K562 (cell line): ENCODE data around the gene DHPS. TPM values are rescaled to one million over a fixed set of nuclear protein-coding genes. Genes with fewer than 3 reads are reported as not detected.

ENCODE experiments used
- CBFA2T2 ChIP-seq: fragments of 450-650 bp; conservative IDR thresholded peaks from 2 replicates; pipeline ENCODE4 v1.6.1; 2017; ENCODE audit warnings: mild to moderate bottlenecking
- E2F3 ChIP-seq: fragments of 250-450 bp; sonication (Bioruptor Pico); IDR thresholded peaks from 2 replicates; pipeline ENCODE4 v1.4.0; 2020; ENCODE audit warnings: mild to moderate bottlenecking
- GABPA ChIP-seq: fragments of 200-800 bp; sonication (Bioruptor generic); conservative IDR thresholded peaks from 2 replicates; pipeline ENCODE4 v1.6.1; 2016; ENCODE audit warnings: low read depth, missing genetic modification characterization, missing compliant biosample characterization
- HDAC3 ChIP-seq: fragments of 450-650 bp; IDR thresholded peaks from 2 replicates; pipeline ENCODE4 v1.6.1; 2018; ENCODE audit warnings: borderline replicate concordance, mild to moderate bottlenecking, moderate library complexity; ENCODE audit not compliant: partially characterized antibody
- KLF16 ChIP-seq: IDR thresholded peaks from 2 replicates; pipeline ENCODE4 v1.6.1; 2016; ENCODE audit warnings: antibody characterized with exemption
- NELFE ChIP-seq: IDR thresholded peaks from 2 replicates; pipeline ENCODE4 v1.6.1; 2011; ENCODE audit warnings: mild to moderate bottlenecking; ENCODE audit not compliant: insufficient read depth, insufficient read length
- PML ChIP-seq: IDR thresholded peaks from 2 replicates; pipeline ENCODE4 v1.6.1; 2012; ENCODE audit warnings: low read length, inconsistent platforms
- POLR2B ChIP-seq: fragments of 450-650 bp; IDR thresholded peaks from 2 replicates; pipeline ENCODE4 v1.6.1; 2018; ENCODE audit warnings: low read depth; ENCODE audit not compliant: partially characterized antibody
- SOX6 ChIP-seq: fragments of 450-650 bp; IDR thresholded peaks from 2 replicates; pipeline ENCODE4 v1.6.1; 2014; ENCODE audit warnings: mild to moderate bottlenecking
- TEAD2 ChIP-seq: fragments of 450-650 bp; IDR thresholded peaks from 2 replicates; pipeline ENCODE4 v1.6.1; 2016; ENCODE audit warnings: missing genetic modification characterization, control low read depth, missing compliant biosample characterization
- ZNF354B ChIP-seq: fragments of 250-450 bp; sonication (Bioruptor Pico); IDR thresholded peaks from 2 replicates; pipeline ENCODE4 v1.4.0; 2020
- ZNF76 ChIP-seq: fragments of 250-450 bp; sonication (Bioruptor Pico); IDR thresholded peaks from 2 replicates; pipeline ENCODE4 v1.4.0; 2020; ENCODE audit warnings: mild to moderate bottlenecking, moderate library complexity, borderline replicate concordance
- ZNF764 ChIP-seq: fragments of 250-450 bp; sonication (Bioruptor Pico); IDR thresholded peaks from 2 replicates; pipeline ENCODE4 v1.4.0; 2020; ENCODE audit warnings: low read depth, mild to moderate bottlenecking, moderate library complexity
- polyA plus RNA-seq, 8 experiments: library from polyadenylated mRNA; depleted of rRNA in 4 of 8; stranded (reverse) in 5 of 8; unstranded in 3 of 8; fragments of >200 nt; fragmentation: Nextera tagmentation in 2 of 8; fragmentation: Illumina TruSeq in 1 of 8; extraction: Ambion mirVana in 2 of 8; extraction: Trizol in 1 of 8; gene quantifications; 2 replicates each; pipeline versions ENCODE4 v1.2.1 to v1.2.3, GENCODE V29; 2011 to 2014; ENCODE audit warnings: inconsistent platforms in 1 of 8, missing spikeins in 1 of 8
- total RNA-seq, 7 experiments: library from RNA; depleted of rRNA in 6 of 7; stranded (reverse); fragments of >200 nt in 6 of 7; fragmentation: Illumina TruSeq in 2 of 7; extraction: Trizol in 2 of 7; gene quantifications; 2 replicates each; pipeline versions ENCODE4 v1.2.1 to v1.2.3, GENCODE V29; 2011 to 2021; ENCODE audit warnings: low replicate concordance in 1 of 7
- TF ChIP-seq, protein P1 (sequence below): fragments of 250-450 bp; sonication (Bioruptor Pico); IDR thresholded peaks from 2 replicates; pipeline ENCODE4 v1.5.0; 2020; ENCODE audit warnings: mild to moderate bottlenecking, borderline replicate concordance
- TF ChIP-seq, protein P2 (sequence below): fragments of 250-450 bp; sonication (Bioruptor Pico); IDR thresholded peaks from 2 replicates; pipeline ENCODE4 v1.4.0; 2020; ENCODE audit warnings: mild to moderate bottlenecking
- TF ChIP-seq, protein P3 (sequence below): fragments of 250-450 bp; sonication (Bioruptor Pico); IDR thresholded peaks from 2 replicates; pipeline ENCODE4 v1.5.0; 2022; ENCODE audit warnings: mild to moderate bottlenecking
- TF ChIP-seq, protein P4 (sequence below): fragments of 250-450 bp; sonication (Bioruptor Pico); IDR thresholded peaks from 2 replicates; pipeline ENCODE4 v1.9.0; 2021; ENCODE audit warnings: mild to moderate bottlenecking
- TF ChIP-seq, protein P5 (sequence below): sonication (generic); formaldehyde crosslinking; IDR thresholded peaks from 2 replicates; pipeline ENCODE4 v1.5.0; 2020; ENCODE audit warnings: missing genetic modification reagents
- TF ChIP-seq, protein P6 (sequence below), 2 experiments: fragments of 250-450 bp in 1 of 2; fragments of 450-650 bp in 1 of 2; sonication (Bioruptor Pico) in 1 of 2; IDR thresholded peaks; 2 replicates each; pipeline versions ENCODE4 v1.6.1 to v1.8.0; 2016 to 2021; ENCODE audit warnings: mild to moderate bottlenecking in 2 of 2, moderate library complexity in 2 of 2, missing compliant biosample characterization in 1 of 2, missing genetic modification characterization in 1 of 2

The DHPS gene
- total and polyA plus RNA-seq, 9 of the 15 experiments (the other 6 are each of a cell fraction or from before 2014, with no cell fraction given) = 47.1 to 110 (median 79.9) TPM

DNA sequence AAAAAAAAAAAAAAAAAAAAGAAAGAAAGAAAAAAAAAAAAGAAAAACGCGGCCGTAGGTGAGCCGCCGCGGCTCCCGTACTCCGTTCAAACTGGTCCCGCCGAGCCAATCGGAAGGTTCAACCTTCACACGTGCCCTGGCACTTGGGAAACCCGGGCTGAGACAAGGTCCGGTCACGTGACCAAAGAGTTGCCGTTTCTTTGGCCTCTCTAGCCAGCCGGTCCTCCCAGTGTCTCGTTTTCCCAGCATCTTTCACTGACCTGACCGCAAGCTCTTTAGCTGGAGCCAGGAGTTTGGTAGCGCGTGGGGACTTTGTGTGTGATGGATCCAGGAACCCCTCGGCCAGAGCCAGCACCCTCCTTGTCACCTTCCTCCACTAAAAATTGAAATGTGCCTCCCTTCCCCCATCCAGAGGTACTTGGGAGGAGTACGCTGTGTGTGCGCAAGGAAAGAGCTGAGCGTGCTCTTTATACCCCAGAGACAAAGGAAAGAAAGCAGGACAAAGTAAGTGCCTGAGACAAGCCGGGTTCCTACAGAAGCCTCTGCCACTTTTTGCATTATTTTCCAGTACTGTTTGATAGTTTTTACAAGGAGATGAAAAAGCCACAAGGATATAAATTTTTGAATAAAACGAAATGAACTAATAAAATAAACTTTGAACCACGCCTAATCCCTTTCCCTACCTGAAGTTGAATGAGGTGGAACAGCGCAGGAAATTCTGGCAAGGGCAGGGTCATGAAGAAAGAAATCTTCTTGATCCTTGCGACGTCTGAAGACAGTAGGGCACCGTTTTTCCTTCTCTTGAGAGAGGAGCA lies 41.1 kb upstream of the DHPS start (continued):
- TF ChIP-seq, protein P1, sequence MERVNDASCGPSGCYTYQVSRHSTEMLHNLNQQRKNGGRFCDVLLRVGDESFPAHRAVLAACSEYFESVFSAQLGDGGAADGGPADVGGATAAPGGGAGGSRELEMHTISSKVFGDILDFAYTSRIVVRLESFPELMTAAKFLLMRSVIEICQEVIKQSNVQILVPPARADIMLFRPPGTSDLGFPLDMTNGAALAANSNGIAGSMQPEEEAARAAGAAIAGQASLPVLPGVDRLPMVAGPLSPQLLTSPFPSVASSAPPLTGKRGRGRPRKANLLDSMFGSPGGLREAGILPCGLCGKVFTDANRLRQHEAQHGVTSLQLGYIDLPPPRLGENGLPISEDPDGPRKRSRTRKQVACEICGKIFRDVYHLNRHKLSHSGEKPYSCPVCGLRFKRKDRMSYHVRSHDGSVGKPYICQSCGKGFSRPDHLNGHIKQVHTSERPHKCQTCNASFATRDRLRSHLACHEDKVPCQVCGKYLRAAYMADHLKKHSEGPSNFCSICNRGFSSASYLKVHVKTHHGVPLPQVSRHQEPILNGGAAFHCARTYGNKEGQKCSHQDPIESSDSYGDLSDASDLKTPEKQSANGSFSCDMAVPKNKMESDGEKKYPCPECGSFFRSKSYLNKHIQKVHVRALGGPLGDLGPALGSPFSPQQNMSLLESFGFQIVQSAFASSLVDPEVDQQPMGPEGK (CRISPR knock-in tag) = no peak
- TF ChIP-seq HDAC3 (no peak), POLR2B (peak; percentile 62), CBFA2T2 (peak; percentile 99), GABPA (tag) (peak; percentile 92), E2F3 (0 out of 2 replicates have a peak, but pooled peaks have one; percentile 18), ZNF354B (CRISPR knock-in tag) (no peak), ZNF764 (no peak), NELFE (no peak), TEAD2 (tag) (no peak), ZNF76 (no peak), PML (no peak; the same call in 1 of the 2 replicates), KLF16 (peak; percentile 44; the same call in 1 of the 2 replicates), SOX6 (peak; percentile 42; the same call in 1 of the 2 replicates)
- TF ChIP-seq, protein P2, sequence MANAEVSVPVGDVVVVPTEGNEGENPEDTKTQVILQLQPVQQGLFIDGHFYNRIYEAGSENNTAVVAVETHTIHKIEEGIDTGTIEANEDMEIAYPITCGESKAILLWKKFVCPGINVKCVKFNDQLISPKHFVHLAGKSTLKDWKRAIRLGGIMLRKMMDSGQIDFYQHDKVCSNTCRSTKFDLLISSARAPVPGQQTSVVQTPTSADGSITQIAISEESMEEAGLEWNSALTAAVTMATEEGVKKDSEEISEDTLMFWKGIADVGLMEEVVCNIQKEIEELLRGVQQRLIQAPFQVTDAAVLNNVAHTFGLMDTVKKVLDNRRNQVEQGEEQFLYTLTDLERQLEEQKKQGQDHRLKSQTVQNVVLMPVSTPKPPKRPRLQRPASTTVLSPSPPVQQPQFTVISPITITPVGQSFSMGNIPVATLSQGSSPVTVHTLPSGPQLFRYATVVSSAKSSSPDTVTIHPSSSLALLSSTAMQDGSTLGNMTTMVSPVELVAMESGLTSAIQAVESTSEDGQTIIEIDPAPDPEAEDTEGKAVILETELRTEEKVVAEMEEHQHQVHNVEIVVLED (CRISPR knock-in tag) = peak; percentile 67
- TF ChIP-seq, protein P3, sequence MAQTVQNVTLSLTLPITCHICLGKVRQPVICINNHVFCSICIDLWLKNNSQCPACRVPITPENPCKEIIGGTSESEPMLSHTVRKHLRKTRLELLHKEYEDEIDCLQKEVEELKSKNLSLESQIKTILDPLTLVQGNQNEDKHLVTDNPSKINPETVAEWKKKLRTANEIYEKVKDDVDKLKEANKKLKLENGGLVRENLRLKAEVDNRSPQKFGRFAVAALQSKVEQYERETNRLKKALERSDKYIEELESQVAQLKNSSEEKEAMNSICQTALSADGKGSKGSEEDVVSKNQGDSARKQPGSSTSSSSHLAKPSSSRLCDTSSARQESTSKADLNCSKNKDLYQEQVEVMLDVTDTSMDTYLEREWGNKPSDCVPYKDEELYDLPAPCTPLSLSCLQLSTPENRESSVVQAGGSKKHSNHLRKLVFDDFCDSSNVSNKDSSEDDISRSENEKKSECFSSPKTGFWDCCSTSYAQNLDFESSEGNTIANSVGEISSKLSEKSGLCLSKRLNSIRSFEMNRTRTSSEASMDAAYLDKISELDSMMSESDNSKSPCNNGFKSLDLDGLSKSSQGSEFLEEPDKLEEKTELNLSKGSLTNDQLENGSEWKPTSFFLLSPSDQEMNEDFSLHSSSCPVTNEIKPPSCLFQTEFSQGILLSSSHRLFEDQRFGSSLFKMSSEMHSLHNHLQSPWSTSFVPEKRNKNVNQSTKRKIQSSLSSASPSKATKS (CRISPR knock-in tag) = no peak
- TF ChIP-seq, protein P4, sequence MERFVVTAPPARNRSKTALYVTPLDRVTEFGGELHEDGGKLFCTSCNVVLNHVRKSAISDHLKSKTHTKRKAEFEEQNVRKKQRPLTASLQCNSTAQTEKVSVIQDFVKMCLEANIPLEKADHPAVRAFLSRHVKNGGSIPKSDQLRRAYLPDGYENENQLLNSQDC = no peak
- TF ChIP-seq, protein P5, sequence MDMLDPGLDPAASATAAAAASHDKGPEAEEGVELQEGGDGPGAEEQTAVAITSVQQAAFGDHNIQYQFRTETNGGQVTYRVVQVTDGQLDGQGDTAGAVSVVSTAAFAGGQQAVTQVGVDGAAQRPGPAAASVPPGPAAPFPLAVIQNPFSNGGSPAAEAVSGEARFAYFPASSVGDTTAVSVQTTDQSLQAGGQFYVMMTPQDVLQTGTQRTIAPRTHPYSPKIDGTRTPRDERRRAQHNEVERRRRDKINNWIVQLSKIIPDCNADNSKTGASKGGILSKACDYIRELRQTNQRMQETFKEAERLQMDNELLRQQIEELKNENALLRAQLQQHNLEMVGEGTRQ = peak; percentile 98
- TF ChIP-seq, protein P6, sequence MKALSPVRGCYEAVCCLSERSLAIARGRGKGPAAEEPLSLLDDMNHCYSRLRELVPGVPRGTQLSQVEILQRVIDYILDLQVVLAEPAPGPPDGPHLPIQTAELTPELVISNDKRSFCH (CRISPR knock-in tag; IDR thresholded peaks at IDR 0.05) = no peak
- TF ChIP-seq, protein P6 (tag; IDR thresholded peaks at IDR 0.05) = 0 out of 2 replicates have a peak, but pooled peaks have one; percentile 12
